Neutrophil (primary cell): ENCODE results near the gene SERP2.

Experiments used
- H3K27ac ChIP-seq: fragments of 200-600 bp; sonication (generic); 2 replicates; pipeline ENCODE4 v1.5.1; 2016; ENCODE audit warnings: mild to moderate bottlenecking, moderate library complexity
- H3K27me3 ChIP-seq: fragments of 200-600 bp; sonication (generic); 2 replicates; pipeline ENCODE4 v1.6.0; 2016; ENCODE audit warnings: mild to moderate bottlenecking
- H3K36me3 ChIP-seq: fragments of 200-600 bp; sonication (generic); 2 replicates; pipeline ENCODE4 v1.5.1; 2017
- H3K4me1 ChIP-seq, 2 experiments: fragments of 200-600 bp in 1 of 2; sonication (generic) in 1 of 2; 1 replicate in 1 of 2; 2 replicates in 1 of 2; pipeline versions ENCODE4 v1.5.1 to v1.6.1; 2013 to 2016; ENCODE audit warnings: low read depth in 1 of 2, low read length in 1 of 2, mild to moderate bottlenecking in 1 of 2, moderate library complexity in 1 of 2; ENCODE audit not compliant: control insufficient read depth in 1 of 2, insufficient read depth in 1 of 2
- H3K4me3 ChIP-seq, 2 experiments: fragments of 200-600 bp in 1 of 2; sonication (generic) in 1 of 2; 1 replicate in 1 of 2; 2 replicates in 1 of 2; pipeline ENCODE4 v1.5.1; 2013 to 2016; ENCODE audit warnings: low read depth in 1 of 2, low read length in 1 of 2, mild to moderate bottlenecking in 1 of 2, moderate library complexity in 1 of 2
- H3K9me3 ChIP-seq: fragments of 200-600 bp; sonication (generic); 2 replicates; pipeline ENCODE4 v1.5.1; 2016
- CTCF ChIP-seq: fragments of 200-600 bp; sonication (generic); IDR thresholded peaks from 2 replicates; pipeline ENCODE4 v1.5.1; 2016; ENCODE audit warnings: antibody characterized with exemption

SERP2 gene

GRCh38 chr13:44394658-44395057 lies 21.0 kb downstream of the SERP2 start:
- H3K9me3 ChIP-seq = no peaks in the 10 kb centered on the region
- TF ChIP-seq CTCF = no peak
- H3K4me3 ChIP-seq = no peak overlapping the region

GRCh38 chr13:44395976-44396694 lies 22.5 kb downstream of the SERP2 start:
- H3K27me3 ChIP-seq = peaks cover 6% of the 10 kb centered on the region
- no peaks in the 10 kb centered on the region for H3K4me1 ChIP-seq

More at GRCh38 chr13:44394658-44395057, 21.0 kb downstream of the SERP2 start:
- H3K27ac ChIP-seq = no peak overlapping the region
- peaks cover 6% of the 10 kb centered on the region for H3K27me3 ChIP-seq
- H3K36me3 ChIP-seq = no peaks in the 10 kb centered on the region
- H3K4me1 ChIP-seq = no peaks in the 10 kb centered on the region

GRCh38 chr13:44396701-44397580 lies 23.3 kb downstream of the SERP2 start:
- no peak overlapping the region for H3K4me3 ChIP-seq

More at GRCh38 chr13:44395976-44396694, 22.5 kb downstream of the SERP2 start:
- no peak for TF ChIP-seq CTCF
- H3K27ac ChIP-seq = no peak overlapping the region
- H3K36me3 ChIP-seq = no peaks in the 10 kb centered on the region
- H3K4me3 ChIP-seq = no peak overlapping the region
- no peaks in the 10 kb centered on the region for H3K9me3 ChIP-seq

GRCh38 chr13:44397766-44398223 lies 24.2 kb downstream of the SERP2 start:
- Histone ChIP-seq H3K4me1 (no peaks in the 10 kb centered on the region), H3K4me3 (no peak overlapping the region), H3K36me3 (peaks cover 4% of the 10 kb centered on the region), H3K27me3 (peaks cover 6% of the 10 kb centered on the region), H3K9me3 (no peaks in the 10 kb centered on the region), H3K27ac (no peak overlapping the region)
- TF ChIP-seq CTCF = no peak

More at GRCh38 chr13:44396701-44397580, 23.3 kb downstream of the SERP2 start:
- Histone ChIP-seq H3K27me3 (peaks cover 6% of the 10 kb centered on the region), H3K36me3 (no peaks in the 10 kb centered on the region), H3K4me1 (no peaks in the 10 kb centered on the region), H3K9me3 (no peaks in the 10 kb centered on the region), H3K27ac (no peak overlapping the region)
- no peak for TF ChIP-seq CTCF

GRCh38 chr13:44398606-44399005 lies 25.0 kb downstream of the SERP2 start:
- no peak overlapping the region for H3K4me3 ChIP-seq
- no peaks in the 10 kb centered on the region for H3K4me1 ChIP-seq
- peaks cover 1% of the 10 kb centered on the region for H3K27me3 ChIP-seq
- peaks cover 9% of the 10 kb centered on the region for H3K36me3 ChIP-seq
- no peak overlapping the region for H3K27ac ChIP-seq
- H3K9me3 ChIP-seq = no peaks in the 10 kb centered on the region
- no peak for TF ChIP-seq CTCF
